GM19043 (cell line): ENCODE measurements around the gene CNTN4.

ENCODE experiments used
- ATAC-seq: cut with Tn5 transposase; IDR thresholded peaks from one replicate; pipeline ENCODE4 v1.9.1; 2021; ENCODE audit warnings: low read depth; ENCODE audit not compliant: unreplicated experiment

CNTN4 gene

GRCh38 chr3:2568929-2569328 is 470.3 kb downstream of the CNTN4 start:
- no peak for ATAC-seq

GRCh38 chr3:2577571-2577970 is 478.9 kb downstream of the CNTN4 start:
- no peak for ATAC-seq

GRCh38 chr3:2578560-2578959 is 479.9 kb downstream of the CNTN4 start:
- ATAC-seq: no peak

GRCh38 chr3:2579206-2579605 is 480.5 kb downstream of the CNTN4 start:
- no peak for ATAC-seq

GRCh38 chr3:2583046-2583445 is 484.4 kb downstream of the CNTN4 start:
- ATAC-seq: no peak

GRCh38 chr3:2589336-2589969 is 490.8 kb downstream of the CNTN4 start:
- no peak for ATAC-seq

- no peak for ATAC-seq
Measured at GRCh38 chr3:2595486-2595885, 496.8 kb downstream of the CNTN4 start.

- no peak for ATAC-seq
Measured at GRCh38 chr3:2597615-2598014, 498.9 kb downstream of the CNTN4 start.

- no peak for ATAC-seq
Measured at GRCh38 chr3:2599471-2599870, 500.8 kb downstream of the CNTN4 start.

- ATAC-seq: no peak
Measured at GRCh38 chr3:2603692-2604289, 505.1 kb downstream of the CNTN4 start.

- ATAC-seq: no peak
Measured at GRCh38 chr3:2614578-2614977, 515.9 kb downstream of the CNTN4 start.

GRCh38 chr3:2615080-2615479 is 516.4 kb downstream of the CNTN4 start:
- no peak for ATAC-seq

- no peak for ATAC-seq
Measured at GRCh38 chr3:2623436-2623835, 524.8 kb downstream of the CNTN4 start.

- ATAC-seq: no peak
Measured at GRCh38 chr3:2628117-2628516, 529.5 kb downstream of the CNTN4 start.

GRCh38 chr3:2635511-2635910 is 536.8 kb downstream of the CNTN4 start:
- no peak for ATAC-seq

- ATAC-seq: no peak
Measured at GRCh38 chr3:2643606-2644005, 544.9 kb downstream of the CNTN4 start.

- ATAC-seq: no peak
Measured at GRCh38 chr3:2645001-2645400, 546.3 kb downstream of the CNTN4 start.

- no peak for ATAC-seq
Measured at GRCh38 chr3:2650746-2651145, 552.1 kb downstream of the CNTN4 start.

GRCh38 chr3:2652386-2652785 is 553.7 kb downstream of the CNTN4 start:
- no peak for ATAC-seq

GRCh38 chr3:2653706-2654105 is 555.0 kb downstream of the CNTN4 start:
- ATAC-seq: no peak

GRCh38 chr3:2655229-2655701 is 556.6 kb downstream of the CNTN4 start:
- ATAC-seq: no peak
